Fibroblast of the aortic adventitia (primary cell): ENCODE results near the gene CDR2. TPM values are rescaled to one million over a fixed set of nuclear protein-coding genes. Genes with fewer than 3 reads are reported as not detected.

Experiments
- DNase-seq: peaks from one replicate; pipeline ENCODE4 v3.0.0-alpha.2; 2010; ENCODE audit warnings: low read depth
- H3K4me3 ChIP-seq: 2 replicates; pipeline ENCODE4 v1.5.1; 2011; ENCODE audit warnings: low read depth, mild to moderate bottlenecking, control low read depth, low read length, moderate library complexity
- total RNA-seq: library from RNA; depleted of rRNA; stranded (reverse); fragments of >200 nt; gene quantifications from 2 replicates; pipeline ENCODE4 v1.2.3, GENCODE V29; 2012; ENCODE audit warnings: low replicate concordance
- TF ChIP-seq, protein P1 (sequence below): IDR thresholded peaks from 2 replicates; pipeline ENCODE4 v1.5.1; 2011; ENCODE audit warnings: mild to moderate bottlenecking, low read length, control low read depth, inconsistent platforms; ENCODE audit not compliant: insufficient read depth

The CDR2 gene
- total RNA-seq, 1 donor: 29.7 TPM

DNA sequence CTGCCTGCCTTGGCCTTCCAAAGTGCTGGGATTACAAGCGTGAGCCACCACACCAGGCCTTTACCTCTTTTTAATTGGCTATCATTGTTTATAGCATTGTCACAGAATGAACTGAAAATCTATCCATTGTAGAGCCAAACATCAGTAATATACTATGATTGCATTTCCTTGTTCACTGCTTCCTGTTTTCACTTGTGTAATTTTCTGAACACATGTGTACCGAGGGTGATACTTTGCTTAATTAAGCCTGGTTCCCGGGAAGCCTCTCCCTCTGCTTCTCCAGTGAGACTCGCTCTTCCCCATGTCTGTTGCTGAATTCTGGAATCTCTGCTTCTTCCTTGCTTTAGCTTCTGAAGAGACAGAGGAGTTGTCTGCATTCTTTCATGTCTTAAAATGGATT lies 44.1 kb downstream of the CDR2 start:
- TF ChIP-seq, protein P1, sequence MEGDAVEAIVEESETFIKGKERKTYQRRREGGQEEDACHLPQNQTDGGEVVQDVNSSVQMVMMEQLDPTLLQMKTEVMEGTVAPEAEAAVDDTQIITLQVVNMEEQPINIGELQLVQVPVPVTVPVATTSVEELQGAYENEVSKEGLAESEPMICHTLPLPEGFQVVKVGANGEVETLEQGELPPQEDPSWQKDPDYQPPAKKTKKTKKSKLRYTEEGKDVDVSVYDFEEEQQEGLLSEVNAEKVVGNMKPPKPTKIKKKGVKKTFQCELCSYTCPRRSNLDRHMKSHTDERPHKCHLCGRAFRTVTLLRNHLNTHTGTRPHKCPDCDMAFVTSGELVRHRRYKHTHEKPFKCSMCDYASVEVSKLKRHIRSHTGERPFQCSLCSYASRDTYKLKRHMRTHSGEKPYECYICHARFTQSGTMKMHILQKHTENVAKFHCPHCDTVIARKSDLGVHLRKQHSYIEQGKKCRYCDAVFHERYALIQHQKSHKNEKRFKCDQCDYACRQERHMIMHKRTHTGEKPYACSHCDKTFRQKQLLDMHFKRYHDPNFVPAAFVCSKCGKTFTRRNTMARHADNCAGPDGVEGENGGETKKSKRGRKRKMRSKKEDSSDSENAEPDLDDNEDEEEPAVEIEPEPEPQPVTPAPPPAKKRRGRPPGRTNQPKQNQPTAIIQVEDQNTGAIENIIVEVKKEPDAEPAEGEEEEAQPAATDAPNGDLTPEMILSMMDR: no peak
- no peak overlapping the region for H3K4me3 ChIP-seq
- DNase-seq: no peak

- no peak overlapping the region for H3K4me3 ChIP-seq
- TF ChIP-seq, protein P1: no peak
- no peak for DNase-seq
Measured at GRCh38 chr16:22329199-22329695, 45.2 kb downstream of the CDR2 start.

- no peak overlapping the region for H3K4me3 ChIP-seq
- DNase-seq: no peak
- TF ChIP-seq, protein P1: no peak
Measured at GRCh38 chr16:22328081-22328725, 46.2 kb downstream of the CDR2 start.

DNA sequence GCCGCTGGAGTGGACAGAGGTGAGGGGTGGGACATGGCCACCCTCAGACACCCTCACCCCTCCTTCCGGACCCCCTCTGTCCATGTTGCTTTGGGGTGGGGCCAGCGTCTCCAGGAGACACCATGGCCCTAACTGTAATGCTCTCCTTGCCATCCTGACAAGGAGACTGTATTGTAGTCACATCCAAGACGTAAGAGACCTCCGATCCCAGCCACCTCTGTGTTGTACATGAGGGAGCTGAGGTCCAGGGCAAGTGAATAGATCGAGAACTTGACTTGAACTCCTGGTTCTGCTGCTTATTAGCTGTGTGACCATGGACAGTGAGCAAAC lies 47.0 kb downstream of the CDR2 start:
- H3K4me3 ChIP-seq: no peak overlapping the region
- TF ChIP-seq, protein P1: no peak
- DNase-seq: no peak

GRCh38 chr16:22326771-22327445 lies 47.5 kb downstream of the CDR2 start:
- TF ChIP-seq, protein P1: no peak
- no peak for DNase-seq
- H3K4me3 ChIP-seq: no peak overlapping the region

GRCh38 chr16:22326369-22326652 lies 48.1 kb downstream of the CDR2 start:
- TF ChIP-seq, protein P1: no peak
- DNase-seq: no peak
- no peak overlapping the region for H3K4me3 ChIP-seq
